ENCODE results near the gene SH3GL2. TPM values are rescaled to one million over a fixed set of nuclear protein-coding genes. Genes with fewer than 3 reads are reported as not detected.

Gene SH3GL2
- total and polyA plus RNA-seq, 4 donors = 0.10 TPM; not detected in 3

GRCh38 chr9:17699615-17700330 is 120.9 kb downstream of the SH3GL2 start:
- no peak overlapping the region for H3K4me3 ChIP-seq (ENCODE audit: low read length in 2 of 2)
- 73 to 77% methylated on average over 3 of the region's 3 CpGs for WGBS, 2 donors
- H3K9me3 ChIP-seq (ENCODE audit: control insufficient read depth, low read length) = peaks cover 1% of the 10 kb centered on the region
- no peaks in the 10 kb centered on the region for H3K27me3 ChIP-seq (ENCODE audit: control insufficient read depth in 1 of 2, insufficient read depth in 2 of 2, low read length in 1 of 2)
- intact Hi-C loops (cut with DNase I) = no loop called here
- H3K4me1 ChIP-seq (ENCODE audit: control insufficient read depth in 1 of 2, insufficient read depth in 2 of 2, low read length in 2 of 2) = no peaks in the 10 kb centered on the region
- no peak overlapping the region for H3K27ac ChIP-seq (ENCODE audit: low read depth in 1 of 2, low read length in 2 of 2)
- ATAC-seq (ENCODE audit: low FRiP score) = no peak
- H3K36me3 ChIP-seq (ENCODE audit: control insufficient read depth in 1 of 2, insufficient read depth in 2 of 2, low read length in 1 of 2) = no peaks in the 10 kb centered on the region
- no peak for DNase-seq

DNA sequence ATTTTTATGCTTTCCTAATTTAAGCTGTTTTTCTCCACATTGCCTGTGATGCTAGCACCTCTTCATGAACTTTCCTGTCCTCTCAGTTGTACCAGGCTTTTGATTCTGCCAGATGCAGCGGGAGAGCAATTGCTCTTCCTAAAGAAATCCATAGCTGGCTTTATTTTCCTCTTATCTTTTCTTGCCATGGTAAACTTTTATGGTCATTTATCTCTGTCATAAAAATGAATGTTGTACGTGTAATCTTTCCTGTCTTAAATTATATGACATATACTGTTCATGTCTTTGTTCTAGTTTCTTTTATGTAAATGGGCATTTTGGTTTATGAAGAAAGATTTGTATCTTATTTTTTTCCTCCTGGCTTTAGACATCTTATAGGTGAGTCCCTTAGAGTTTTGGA is 127.5 kb downstream of the SH3GL2 start:
- H3K4me1 ChIP-seq (ENCODE audit: control insufficient read depth in 1 of 2, insufficient read depth in 2 of 2, low read length in 2 of 2) = no peaks in the 10 kb centered on the region
- ATAC-seq (ENCODE audit: low FRiP score) (no peak), DNase-seq (no peak)
- H3K27me3 ChIP-seq (ENCODE audit: control insufficient read depth in 1 of 2, insufficient read depth in 2 of 2, low read length in 1 of 2) = no peaks in the 10 kb centered on the region
- no peak overlapping the region for H3K27ac ChIP-seq (ENCODE audit: low read depth in 1 of 2, low read length in 2 of 2)
- no peaks in the 10 kb centered on the region for H3K36me3 ChIP-seq (ENCODE audit: control insufficient read depth in 1 of 2, insufficient read depth in 2 of 2, low read length in 1 of 2)
- no peak overlapping the region for H3K4me3 ChIP-seq (ENCODE audit: low read length in 2 of 2)
- intact Hi-C loops (cut with DNase I) = no loop called here
- no peaks in the 10 kb centered on the region for H3K9me3 ChIP-seq (ENCODE audit: control insufficient read depth, low read length)
- WGBS, 2 donors = 45 to 59% methylated on average over 2 of the region's 2 CpGs

DNA sequence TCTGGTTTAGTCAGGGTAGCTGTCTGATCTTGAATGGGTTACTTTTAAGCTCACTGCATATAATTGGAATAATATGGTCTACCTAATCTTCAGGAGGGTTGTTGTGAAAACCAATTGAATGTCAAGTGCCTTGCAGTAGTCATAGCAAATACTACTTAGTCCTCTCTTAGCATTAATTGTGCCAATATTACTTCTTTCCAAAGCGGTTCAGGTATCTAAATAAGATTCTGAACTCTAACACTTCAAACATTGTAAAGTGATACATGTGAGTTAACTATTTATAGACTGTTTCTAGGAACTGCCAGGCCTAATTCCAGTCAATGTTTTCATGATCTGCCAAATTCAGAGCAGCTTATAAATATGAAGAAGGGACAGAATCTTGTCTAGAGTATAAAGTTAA is 140.2 kb downstream of the SH3GL2 start:
- no peak overlapping the region for H3K27ac ChIP-seq (ENCODE audit: low read depth in 1 of 2, low read length in 2 of 2)
- 65 to 71% methylated on average over 1 of the region's 1 CpG for WGBS, 2 donors
- ATAC-seq (ENCODE audit: low FRiP score) (no peak), DNase-seq (no peak)
- intact Hi-C loops (cut with DNase I) = no loop called here
- H3K9me3 ChIP-seq (ENCODE audit: control insufficient read depth, low read length) = peaks cover 3% of the 10 kb centered on the region
- no peaks in the 10 kb centered on the region for H3K36me3 ChIP-seq (ENCODE audit: control insufficient read depth in 1 of 2, insufficient read depth in 2 of 2, low read length in 1 of 2)
- no peaks in the 10 kb centered on the region for H3K4me1 ChIP-seq (ENCODE audit: control insufficient read depth in 1 of 2, insufficient read depth in 2 of 2, low read length in 2 of 2)
- no peak overlapping the region for H3K4me3 ChIP-seq (ENCODE audit: low read length in 2 of 2)
- H3K27me3 ChIP-seq (ENCODE audit: control insufficient read depth in 1 of 2, insufficient read depth in 2 of 2, low read length in 1 of 2) = no peaks in the 10 kb centered on the region

- no peak for DNase-seq
- Histone ChIP-seq H3K36me3 (ENCODE audit: control insufficient read depth in 1 of 2, insufficient read depth in 2 of 2, low read length in 1 of 2) (no peaks in the 10 kb centered on the region), H3K4me1 (ENCODE audit: control insufficient read depth in 1 of 2, insufficient read depth in 2 of 2, low read length in 2 of 2) (no peaks in the 10 kb centered on the region), H3K4me3 (ENCODE audit: low read length in 2 of 2) (no peak overlapping the region), H3K27ac (ENCODE audit: low read depth in 1 of 2, low read length in 2 of 2) (no peak overlapping the region), H3K27me3 (ENCODE audit: control insufficient read depth in 1 of 2, insufficient read depth in 2 of 2, low read length in 1 of 2) (no peaks in the 10 kb centered on the region), H3K9me3 (ENCODE audit: control insufficient read depth, low read length) (peaks cover 4% of the 10 kb centered on the region)
- WGBS, 2 donors = 89% methylated on average over 3 of the region's 3 CpGs
- ATAC-seq (ENCODE audit: low FRiP score) = no peak
- intact Hi-C loops (cut with DNase I) = no loop called here
These were observed 143.1 kb downstream of the SH3GL2 start for GRCh38 chr9:17721954-17722353.

DNA sequence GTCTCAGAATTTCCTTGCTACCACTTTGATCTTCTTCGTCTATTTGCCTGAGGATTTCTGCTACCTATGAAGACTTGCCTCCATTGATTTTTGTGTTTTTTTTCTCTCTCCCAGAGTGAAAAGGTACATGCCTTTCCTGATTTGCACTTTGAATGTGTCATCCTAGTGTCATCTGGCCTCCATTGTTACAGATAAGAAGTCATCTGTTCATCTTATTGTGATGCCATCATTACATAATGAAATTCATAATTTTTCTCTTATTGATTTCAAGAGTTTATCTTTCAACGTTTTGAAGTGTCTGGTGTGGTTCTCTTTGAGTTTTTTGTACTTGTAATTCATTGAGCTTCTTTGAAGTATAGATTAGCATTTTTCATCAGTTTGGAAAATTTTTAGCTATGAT is 144.8 kb downstream of the SH3GL2 start:
- Histone ChIP-seq H3K9me3 (ENCODE audit: control insufficient read depth, low read length) (peaks cover 4% of the 10 kb centered on the region), H3K27ac (ENCODE audit: low read depth in 1 of 2, low read length in 2 of 2) (no peak overlapping the region), H3K27me3 (ENCODE audit: control insufficient read depth in 1 of 2, insufficient read depth in 2 of 2, low read length in 1 of 2) (no peaks in the 10 kb centered on the region), H3K4me1 (ENCODE audit: control insufficient read depth in 1 of 2, insufficient read depth in 2 of 2, low read length in 2 of 2) (no peaks in the 10 kb centered on the region), H3K4me3 (ENCODE audit: low read length in 2 of 2) (no peak overlapping the region), H3K36me3 (ENCODE audit: control insufficient read depth in 1 of 2, insufficient read depth in 2 of 2, low read length in 1 of 2) (no peaks in the 10 kb centered on the region)
- ATAC-seq (ENCODE audit: low FRiP score) = no peak
- intact Hi-C loops (cut with DNase I) = no loop called here
- no peak for DNase-seq
- WGBS, 2 donors = 54 to 55% methylated on average over 2 of the region's 2 CpGs

DNA sequence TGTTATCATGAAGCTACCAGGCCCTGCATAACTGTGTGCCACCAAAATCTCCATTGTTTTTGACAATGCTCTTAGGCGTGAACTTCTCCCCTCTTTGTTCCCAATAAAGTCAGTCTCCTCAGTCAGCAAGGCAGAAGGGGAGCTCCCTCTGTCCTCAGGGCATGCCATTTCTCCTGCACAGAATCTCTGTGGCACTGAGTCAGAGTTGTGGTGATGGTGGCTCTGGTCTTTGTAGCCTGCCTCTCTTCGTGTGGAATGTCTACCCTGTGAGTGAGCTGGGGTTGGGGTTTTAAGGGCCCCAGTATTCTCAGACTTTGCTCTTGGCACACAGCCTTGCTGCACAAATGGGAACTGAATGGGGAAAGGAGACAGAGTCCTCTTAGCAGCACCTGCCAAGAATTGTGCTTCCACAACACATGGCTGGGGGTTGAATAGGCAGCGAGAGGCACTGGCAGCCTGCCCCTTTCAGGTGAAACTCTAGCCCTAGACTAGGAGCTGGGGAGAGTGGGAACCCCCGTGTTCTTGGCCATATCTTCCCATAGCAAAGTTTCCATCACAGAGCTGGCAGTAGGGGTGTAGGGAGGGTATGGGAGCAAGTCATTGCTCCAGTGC is 146.6 kb downstream of the SH3GL2 start:
- no peak for DNase-seq
- Histone ChIP-seq H3K4me1 (ENCODE audit: control insufficient read depth in 1 of 2, insufficient read depth in 2 of 2, low read length in 2 of 2) (no peaks in the 10 kb centered on the region), H3K27me3 (ENCODE audit: control insufficient read depth in 1 of 2, insufficient read depth in 2 of 2, low read length in 1 of 2) (no peaks in the 10 kb centered on the region), H3K36me3 (ENCODE audit: control insufficient read depth in 1 of 2, insufficient read depth in 2 of 2, low read length in 1 of 2) (no peaks in the 10 kb centered on the region), H3K27ac (ENCODE audit: low read depth in 1 of 2, low read length in 2 of 2) (no peak overlapping the region), H3K9me3 (ENCODE audit: control insufficient read depth, low read length) (peaks cover 4% of the 10 kb centered on the region), H3K4me3 (ENCODE audit: low read length in 2 of 2) (no peak overlapping the region)
- WGBS, 2 donors = 62 to 68% methylated on average over 4 of the region's 4 CpGs
- intact Hi-C loops (cut with DNase I) = no loop called here
- no peak for ATAC-seq (ENCODE audit: low FRiP score)

- WGBS, 2 donors = 53 to 55% methylated on average over 5 of the region's 5 CpGs
- H3K27ac ChIP-seq (ENCODE audit: low read depth in 1 of 2, low read length in 2 of 2) = no peak overlapping the region
- ATAC-seq (ENCODE audit: low FRiP score) = no peak
- peaks cover 3% of the 10 kb centered on the region for H3K9me3 ChIP-seq (ENCODE audit: control insufficient read depth, low read length)
- H3K36me3 ChIP-seq (ENCODE audit: control insufficient read depth in 1 of 2, insufficient read depth in 2 of 2, low read length in 1 of 2) = no peaks in the 10 kb centered on the region
- no peaks in the 10 kb centered on the region for H3K27me3 ChIP-seq (ENCODE audit: control insufficient read depth in 1 of 2, insufficient read depth in 2 of 2, low read length in 1 of 2)
- intact Hi-C loops (cut with DNase I) = no loop called here
- H3K4me1 ChIP-seq (ENCODE audit: control insufficient read depth in 1 of 2, insufficient read depth in 2 of 2, low read length in 2 of 2) = no peaks in the 10 kb centered on the region
- H3K4me3 ChIP-seq (ENCODE audit: low read length in 2 of 2) = no peak overlapping the region
- no peak for DNase-seq
These were observed 147.4 kb downstream of the SH3GL2 start for GRCh38 chr9:17726298-17726697.

DNA sequence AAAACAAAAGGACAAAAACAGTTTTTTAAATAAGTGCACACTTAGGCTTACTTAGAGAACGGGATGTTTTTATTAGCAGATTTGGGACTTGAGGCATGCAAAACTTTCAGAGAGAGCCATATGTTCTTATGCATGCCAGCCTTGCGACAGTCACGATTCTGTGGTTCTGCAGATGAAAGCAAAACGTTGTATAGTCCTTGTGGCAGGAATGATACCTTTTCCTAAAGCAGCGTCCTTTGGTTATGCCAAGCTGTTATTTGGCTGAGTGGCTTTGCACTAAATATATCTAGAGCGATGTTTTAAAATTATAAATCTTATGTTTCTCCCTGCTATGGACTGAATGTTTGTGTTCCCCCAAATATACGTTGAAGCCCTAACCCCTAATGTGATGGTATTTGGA is 152.0 kb downstream of the SH3GL2 start:
- H3K4me1 ChIP-seq (ENCODE audit: control insufficient read depth in 1 of 2, insufficient read depth in 2 of 2, low read length in 2 of 2) = no peaks in the 10 kb centered on the region
- DNase-seq (no peak), ATAC-seq (ENCODE audit: low FRiP score) (no peak)
- H3K4me3 ChIP-seq (ENCODE audit: low read length in 2 of 2) = no peak overlapping the region
- WGBS, 2 donors = 45 to 47% methylated on average over 7 of the region's 7 CpGs
- intact Hi-C loops (cut with DNase I) = no loop called here
- peaks cover 4% of the 10 kb centered on the region for H3K9me3 ChIP-seq (ENCODE audit: control insufficient read depth, low read length)
- H3K36me3 ChIP-seq (ENCODE audit: control insufficient read depth in 1 of 2, insufficient read depth in 2 of 2, low read length in 1 of 2) = no peaks in the 10 kb centered on the region
- H3K27me3 ChIP-seq (ENCODE audit: control insufficient read depth in 1 of 2, insufficient read depth in 2 of 2, low read length in 1 of 2) = no peaks in the 10 kb centered on the region
- H3K27ac ChIP-seq (ENCODE audit: low read depth in 1 of 2, low read length in 2 of 2) = no peak overlapping the region

GRCh38 chr9:17731308-17731707 is 152.4 kb downstream of the SH3GL2 start:
- DNase-seq = no peak
- H3K4me1 ChIP-seq (ENCODE audit: control insufficient read depth in 1 of 2, insufficient read depth in 2 of 2, low read length in 2 of 2) = no peaks in the 10 kb centered on the region
- no peak overlapping the region for H3K27ac ChIP-seq (ENCODE audit: low read depth in 1 of 2, low read length in 2 of 2)
- H3K4me3 ChIP-seq (ENCODE audit: low read length in 2 of 2) = no peak overlapping the region
- no peak for ATAC-seq (ENCODE audit: low FRiP score)
- WGBS, 2 donors = 62 to 68% methylated on average over 4 of the region's 4 CpGs
- peaks cover 4% of the 10 kb centered on the region for H3K9me3 ChIP-seq (ENCODE audit: control insufficient read depth, low read length)
- no peaks in the 10 kb centered on the region for H3K27me3 ChIP-seq (ENCODE audit: control insufficient read depth in 1 of 2, insufficient read depth in 2 of 2, low read length in 1 of 2)
- no peaks in the 10 kb centered on the region for H3K36me3 ChIP-seq (ENCODE audit: control insufficient read depth in 1 of 2, insufficient read depth in 2 of 2, low read length in 1 of 2)
- intact Hi-C loops (cut with DNase I) = no loop called here
